Neural cell (in vitro differentiated cells): ENCODE results near the gene MASTL. TPM values are rescaled to one million over a fixed set of nuclear protein-coding genes. Genes with fewer than 3 reads are reported as not detected.

Experiments
- H2AFZ ChIP-seq: fragments of 200-600, 300-800 bp; sonication (generic), shearing (Covaris generic); 2 replicates; pipeline ENCODE4 v1.6.0; 2014; ENCODE audit warnings: low read depth, mild to moderate bottlenecking, antibody characterized with exemption, low read length, moderate library complexity
- H3F3A ChIP-seq: fragments of 200-600 bp; shearing (Covaris generic); 2 replicates; pipeline ENCODE4 v1.6.1; 2016; ENCODE audit warnings: mild to moderate bottlenecking, moderate library complexity, mixed read lengths, antibody characterized with exemption, low read length; ENCODE audit not compliant: insufficient read depth, poor library complexity, severe bottlenecking
- H3K27ac ChIP-seq: fragments of 200-600, 300-800 bp; sonication (generic), shearing (Covaris generic); 2 replicates; pipeline ENCODE4 v1.5.1; 2014; ENCODE audit warnings: mild to moderate bottlenecking, low read length, moderate library complexity
- H3K27me3 ChIP-seq: fragments of 300-800, 200-600 bp; sonication (generic), shearing (Covaris generic); 2 replicates; pipeline ENCODE4 v1.6.0; 2014; ENCODE audit warnings: mild to moderate bottlenecking, low read depth, low read length, moderate library complexity; ENCODE audit not compliant: insufficient read depth
- H3K36me3 ChIP-seq: fragments of 300-800, 200-600 bp; sonication (generic), shearing (Covaris generic); 2 replicates; pipeline ENCODE4 v1.5.1; 2014; ENCODE audit warnings: mild to moderate bottlenecking, antibody characterized with exemption, low read length, moderate library complexity; ENCODE audit not compliant: insufficient read depth
- H3K4me2 ChIP-seq: fragments of 300-800, 200-600 bp; sonication (generic), shearing (Covaris generic); 2 replicates; pipeline ENCODE4 v1.6.0; 2014; ENCODE audit warnings: mild to moderate bottlenecking, low read length
- H3K4me3 ChIP-seq: fragments of 300-800, 200-600 bp; sonication (generic), shearing (Covaris generic); 2 replicates; pipeline ENCODE4 v1.5.1; 2014; ENCODE audit warnings: mild to moderate bottlenecking, low read length, moderate library complexity
- H3K79me2 ChIP-seq: fragments of 200-600 bp; shearing (Covaris generic); replicated peaks from 2 replicates; pipeline ENCODE4 v1.6.0; 2014; ENCODE audit warnings: mild to moderate bottlenecking, low read length, moderate library complexity; ENCODE audit not compliant: insufficient read depth
- H3K9ac ChIP-seq: fragments of 300-800, 200-600 bp; sonication (generic), shearing (Covaris generic); 2 replicates; pipeline ENCODE4 v1.6.1; 2016; ENCODE audit warnings: mild to moderate bottlenecking, low read length, mixed read lengths
- H3K9me2 ChIP-seq: fragments of 200-600 bp; shearing (Covaris generic); 2 replicates; pipeline ENCODE4 v1.6.1; 2016; ENCODE audit warnings: mild to moderate bottlenecking, low read length, mixed read lengths; ENCODE audit not compliant: insufficient read depth
- H3K9me3 ChIP-seq: fragments of 200-600, 300-800 bp; sonication (generic), shearing (Covaris generic); 2 replicates; pipeline ENCODE4 v1.6.1; 2016; ENCODE audit warnings: mild to moderate bottlenecking, mixed run types, low read length, moderate library complexity, mixed read lengths
- H4K20me1 ChIP-seq: fragments of 200-600 bp; shearing (Covaris generic); 2 replicates; pipeline ENCODE4 v1.6.1; 2016; ENCODE audit warnings: mild to moderate bottlenecking, mixed run types; ENCODE audit not compliant: insufficient read depth
- CTCF ChIP-seq: fragments of 450-650 bp; IDR thresholded peaks from 2 replicates; pipeline ENCODE4 v1.5.1; 2014; ENCODE audit warnings: antibody characterized with exemption, mild to moderate bottlenecking, moderate library complexity; ENCODE audit not compliant: poor library complexity, severe bottlenecking
- EP300 ChIP-seq: fragments of 450-650 bp; conservative IDR thresholded peaks from 2 replicates; pipeline ENCODE4 v1.6.1; 2014; ENCODE audit warnings: antibody characterized with exemption, mild to moderate bottlenecking, moderate library complexity; ENCODE audit not compliant: poor library complexity, severe bottlenecking
- EZH2 ChIP-seq: fragments of 200-600, 300-800 bp; shearing (Covaris generic), sonication (generic); IDR thresholded peaks from 2 replicates; pipeline ENCODE4 v1.6.1; 2014; ENCODE audit warnings: antibody characterized with exemption, low read length, borderline replicate concordance, mild to moderate bottlenecking; ENCODE audit not compliant: insufficient read depth, poor library complexity, severe bottlenecking
- MXI1 ChIP-seq: fragments of 450-650 bp; conservative IDR thresholded peaks from 2 replicates; pipeline ENCODE4 v1.6.1; 2014; ENCODE audit warnings: antibody characterized with exemption, mild to moderate bottlenecking; ENCODE audit not compliant: poor library complexity, severe bottlenecking
- POLR2AphosphoS5 ChIP-seq: IDR thresholded peaks from 2 replicates; pipeline ENCODE4 v1.6.1; 2012
- RAD21 ChIP-seq: fragments of 450-650 bp; conservative IDR thresholded peaks from 2 replicates; pipeline ENCODE4 v1.6.1; 2014; ENCODE audit warnings: antibody characterized with exemption, mild to moderate bottlenecking, moderate library complexity
- REST ChIP-seq: IDR thresholded peaks from 2 replicates; pipeline ENCODE4 v1.6.1; 2012; ENCODE audit warnings: borderline replicate concordance
- SMC3 ChIP-seq: fragments of 450-650 bp; conservative IDR thresholded peaks from 2 replicates; pipeline ENCODE4 v1.6.1; 2014; ENCODE audit warnings: antibody characterized with exemption, mild to moderate bottlenecking, moderate library complexity; ENCODE audit not compliant: poor library complexity
- TAF1 ChIP-seq: IDR thresholded peaks from 2 replicates; pipeline ENCODE4 v1.6.1; 2012; ENCODE audit warnings: low read depth
- polyA plus RNA-seq: library from polyadenylated mRNA; depleted of rRNA; stranded (reverse); fragments of >200 nt; gene quantifications from 2 replicates; pipeline ENCODE4 v1.2.3, GENCODE V29; 2014

MASTL gene
- polyA plus RNA-seq, 1 donor from 2014 or later: 7.1 TPM

DNA sequence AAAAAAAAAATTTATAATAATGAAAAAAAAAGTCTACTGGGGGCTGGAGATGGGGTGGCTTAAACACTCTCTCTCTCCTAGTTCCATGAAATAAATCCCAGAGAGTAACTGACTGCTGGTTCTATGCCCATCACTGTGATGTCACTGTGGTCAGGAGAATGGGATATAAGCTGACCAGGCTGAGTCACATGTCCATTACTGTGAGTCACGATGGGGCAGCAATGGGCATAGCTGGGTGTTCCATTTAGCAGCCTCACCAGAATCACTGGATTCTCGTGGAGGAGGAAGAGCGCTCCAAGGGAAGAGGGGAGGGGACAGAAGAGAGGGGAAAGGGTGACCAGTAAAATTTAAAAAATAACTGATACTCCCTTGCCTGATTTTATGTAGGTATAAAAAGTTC, 37.1 kb downstream of the MASTL start:
- Histone ChIP-seq H3K9me3 (no peaks in the 10 kb centered on the region), H3K9me2 (no peaks in the 10 kb centered on the region), H3K4me3 (no peak overlapping the region), H3K4me2 (no peak overlapping the region), H3K79me2 (no peaks in the 10 kb centered on the region), H3K27me3 (no peaks in the 10 kb centered on the region), H3F3A (no peaks in the 10 kb centered on the region), H3K36me3 (no peaks in the 10 kb centered on the region), H3K27ac (no peak overlapping the region), H4K20me1 (no peaks in the 10 kb centered on the region), H2AFZ (no peak overlapping the region), H3K9ac (no peak overlapping the region)
- TF ChIP-seq SMC3: no peak
- no peak for TF ChIP-seq CTCF

GRCh38 chr10:27197980-27198620, 42.9 kb downstream of the MASTL start:
- Histone ChIP-seq H3K9ac (no peak overlapping the region), H3K9me3 (no peaks in the 10 kb centered on the region), H4K20me1 (no peaks in the 10 kb centered on the region), H2AFZ (no peak overlapping the region), H3F3A (no peaks in the 10 kb centered on the region), H3K4me2 (no peak overlapping the region), H3K79me2 (no peaks in the 10 kb centered on the region), H3K27ac (no peak overlapping the region), H3K4me3 (no peak overlapping the region), H3K9me2 (no peaks in the 10 kb centered on the region), H3K27me3 (no peaks in the 10 kb centered on the region), H3K36me3 (peaks cover 11% of the 10 kb centered on the region)
- TF ChIP-seq SMC3: no peak
- no peak for TF ChIP-seq EP300
- TF ChIP-seq TAF1: no peak
- no peak for TF ChIP-seq EZH2
- no peak for TF ChIP-seq RAD21
- no peak for TF ChIP-seq CTCF
- TF ChIP-seq MXI1: no peak
- no peak for TF ChIP-seq POLR2AphosphoS5
- TF ChIP-seq REST: no peak
